DMS153 treated with DMSO at 0.1 percent for 48 hours (cell line): Measurements from ENCODE around the gene CDH4.

Source experiments
- DNase-seq: peaks from one replicate; lab custom pipeline; 2025; ENCODE audit not compliant: unreplicated experiment; lab: John Stamatoyannopoulos, UW

CDH4 gene

DNA sequence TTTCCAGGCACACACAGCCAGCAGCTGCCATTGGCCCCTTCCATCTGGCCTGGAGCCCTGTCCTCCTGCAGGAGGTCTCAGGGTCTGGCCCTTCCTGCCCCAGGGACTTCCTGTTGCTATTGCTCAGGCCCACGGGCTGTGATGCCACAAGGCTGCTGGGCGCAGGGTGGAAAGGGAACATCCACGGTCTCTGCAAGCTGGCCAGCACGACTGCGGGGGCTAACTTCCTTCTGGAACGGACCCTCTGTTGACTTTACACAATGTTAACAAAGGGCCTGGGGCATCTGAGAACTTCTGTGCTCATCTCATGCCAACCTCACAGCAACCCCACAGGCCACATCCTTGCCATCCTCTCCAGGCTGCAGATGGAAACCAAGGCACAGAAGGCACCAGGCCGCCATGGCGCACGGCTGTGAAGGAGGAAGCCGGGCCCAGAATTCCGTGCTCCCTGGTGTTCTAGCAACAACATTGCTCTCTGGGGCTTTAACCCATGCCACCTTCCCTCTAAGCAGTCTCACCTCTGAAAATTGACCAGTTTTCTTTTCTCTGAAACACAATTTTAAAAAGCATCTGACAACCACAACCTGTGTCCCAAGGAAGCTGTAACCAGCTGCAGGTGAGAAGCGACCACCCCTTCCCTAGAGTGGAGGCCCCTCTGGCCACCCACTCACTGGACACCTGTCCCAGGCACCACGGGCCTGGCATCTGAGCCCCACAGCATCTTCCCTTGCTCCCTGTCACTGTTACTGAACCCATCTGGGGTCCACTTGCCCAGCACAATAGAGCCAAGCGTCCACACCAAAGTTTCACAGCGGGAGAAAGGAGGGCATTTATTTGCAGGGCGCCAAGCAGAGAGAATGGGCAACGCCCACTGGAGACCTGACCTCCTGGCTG lies 261.3 kb downstream of the CDH4 start:
- DNase-seq = no peak

DNA sequence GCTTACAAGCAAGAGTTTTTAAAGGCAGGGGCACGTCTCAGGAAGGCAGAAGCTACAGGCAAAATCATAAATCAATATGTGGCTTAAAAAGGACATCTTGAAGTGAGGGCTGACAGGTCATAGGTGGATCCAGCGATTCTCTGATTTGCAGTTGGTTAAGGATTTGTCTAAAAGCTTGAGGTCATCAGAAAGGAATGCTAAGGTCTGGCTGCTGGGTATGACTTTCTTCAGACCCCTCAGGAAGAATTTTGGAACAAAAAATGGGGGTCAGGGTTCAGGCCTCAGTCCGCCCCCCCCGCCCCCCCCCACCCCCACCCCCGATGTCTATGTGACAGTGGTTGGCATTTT lies 261.9 kb downstream of the CDH4 start:
- no peak for DNase-seq

- no peak for DNase-seq
These were observed 262.3 kb downstream of the CDH4 start for GRCh38 chr20:61514396-61514795.

- no peak for DNase-seq
These were observed 262.9 kb downstream of the CDH4 start for GRCh38 chr20:61514805-61515505.

DNA sequence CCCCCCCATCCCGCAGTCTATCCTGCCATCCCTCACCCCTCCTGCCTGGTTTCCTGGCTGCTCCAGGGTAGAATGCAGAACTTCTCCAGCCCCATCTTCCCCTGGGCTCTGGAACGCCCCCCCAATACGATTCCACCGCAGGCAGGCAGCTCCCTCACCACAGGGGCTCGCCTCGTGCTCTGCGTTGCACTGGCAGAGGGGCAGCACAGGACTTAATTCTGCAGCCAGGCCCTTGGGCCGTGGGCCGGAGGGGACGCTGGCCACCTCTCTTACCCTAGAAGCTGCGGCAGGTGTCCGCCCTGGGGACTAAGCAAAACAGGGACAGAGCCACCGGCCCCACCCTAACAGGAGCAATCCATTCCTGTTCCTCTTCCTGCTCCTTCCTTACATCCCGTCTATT lies 263.9 kb downstream of the CDH4 start:
- no peak for DNase-seq

DNA sequence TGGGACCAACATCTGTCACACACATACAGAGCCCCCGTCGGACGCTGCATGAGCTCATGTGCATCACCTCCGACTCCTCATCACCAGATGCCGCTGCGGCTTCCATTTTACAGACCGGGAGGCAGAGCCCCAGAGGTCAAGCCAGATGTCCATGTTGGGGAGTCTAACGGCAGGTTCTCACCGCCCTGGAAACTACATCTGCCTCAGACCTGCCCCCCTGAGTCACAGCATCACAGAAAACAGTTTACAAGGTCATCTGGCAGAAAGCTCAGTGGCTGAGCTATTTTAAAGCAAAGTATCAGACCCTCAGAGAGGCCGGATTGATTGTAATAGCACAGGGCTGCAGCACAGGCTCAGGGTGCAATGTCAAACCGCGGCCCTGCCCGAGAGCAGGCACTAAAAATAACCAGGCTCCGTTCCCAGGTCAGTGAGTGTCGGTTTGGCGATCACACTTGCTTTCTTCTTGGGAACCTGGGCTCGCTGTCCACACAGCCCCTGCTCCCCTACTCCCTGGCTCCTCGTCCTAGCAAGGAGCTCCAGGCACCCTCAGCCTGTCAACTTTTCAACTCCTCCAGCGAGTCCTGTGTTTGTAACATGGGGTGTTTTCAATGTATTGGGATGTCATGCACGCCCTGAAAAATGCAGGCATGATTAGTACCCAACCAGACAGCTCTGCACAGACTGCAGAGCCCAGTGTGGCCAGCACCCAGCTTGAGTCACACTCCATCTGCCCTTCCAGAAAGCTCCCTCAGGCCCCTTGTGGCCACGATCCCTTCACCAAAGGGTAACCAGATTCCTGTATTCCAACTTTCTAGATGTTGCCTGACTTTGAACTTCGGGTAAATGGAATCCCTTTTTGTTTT lies 264.5 kb downstream of the CDH4 start:
- no peak for DNase-seq

- no peak for DNase-seq
These were observed 265.4 kb downstream of the CDH4 start for GRCh38 chr20:61517419-61517818.

- DNase-seq = no peak
These were observed 266.4 kb downstream of the CDH4 start for GRCh38 chr20:61518424-61518951.

DNA sequence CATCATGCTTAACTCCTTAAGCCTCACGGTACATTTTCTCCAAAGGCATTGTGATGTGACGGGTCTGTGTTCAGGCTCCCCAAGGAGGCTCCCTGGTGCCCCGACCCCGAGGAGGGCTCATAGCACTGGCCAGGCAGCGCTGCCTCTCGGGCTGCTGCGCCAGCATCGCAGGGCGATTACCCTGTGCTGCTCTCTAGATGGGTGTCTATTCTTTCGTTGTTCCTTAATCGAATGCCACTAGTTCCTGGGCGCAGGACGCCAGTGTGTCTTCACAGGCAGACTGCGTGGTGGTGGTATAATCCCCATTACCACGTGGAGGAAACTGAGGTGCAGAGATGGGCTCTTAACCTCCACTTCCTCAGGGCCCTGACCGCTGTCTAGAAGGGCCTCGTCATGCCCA lies 267.4 kb downstream of the CDH4 start:
- no peak for DNase-seq

DNA sequence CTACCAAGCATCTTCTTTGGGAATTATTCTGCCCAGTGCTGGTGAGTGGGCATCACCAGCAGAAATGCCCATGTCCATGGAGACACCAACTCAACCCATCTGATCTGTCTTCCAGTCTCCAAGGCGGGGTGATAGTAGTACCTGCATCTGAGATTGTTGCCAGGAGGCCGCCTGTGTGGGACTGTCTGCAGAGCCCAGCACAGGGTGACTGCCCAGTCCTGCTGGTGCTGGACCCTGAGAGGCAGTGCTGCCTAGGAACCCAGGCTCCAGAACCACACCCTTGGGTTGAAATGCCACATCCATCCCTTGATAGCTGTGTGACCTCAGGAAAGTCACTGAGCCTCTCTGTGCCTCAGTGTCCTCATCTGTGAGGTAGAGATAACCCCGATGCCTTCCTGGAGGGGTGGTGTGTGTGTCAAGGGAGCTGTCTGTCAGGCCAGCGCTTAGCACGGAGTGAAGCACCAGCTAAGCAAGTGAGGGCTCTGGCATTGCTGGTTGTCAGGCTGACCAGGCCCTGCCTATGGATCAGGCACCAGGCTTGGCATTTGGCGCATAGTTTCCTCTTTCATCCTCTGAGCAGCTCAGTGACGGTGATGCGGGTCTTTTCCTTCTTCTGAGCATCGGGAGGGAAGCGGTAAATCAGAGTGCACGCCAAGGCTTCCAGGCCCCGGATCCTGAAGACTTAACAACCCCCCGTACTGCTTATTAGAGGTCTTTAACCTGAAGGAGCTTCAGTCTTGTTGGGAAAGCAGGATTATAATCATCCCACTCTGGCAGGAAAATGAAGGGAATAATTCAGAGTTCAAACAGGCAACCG lies 268.2 kb downstream of the CDH4 start:
- no peak for DNase-seq

- DNase-seq = no peak
These were observed 268.9 kb downstream of the CDH4 start for GRCh38 chr20:61520893-61521460.

GRCh38 chr20:61521687-61522420 lies 269.8 kb downstream of the CDH4 start:
- DNase-seq = no peak

DNA sequence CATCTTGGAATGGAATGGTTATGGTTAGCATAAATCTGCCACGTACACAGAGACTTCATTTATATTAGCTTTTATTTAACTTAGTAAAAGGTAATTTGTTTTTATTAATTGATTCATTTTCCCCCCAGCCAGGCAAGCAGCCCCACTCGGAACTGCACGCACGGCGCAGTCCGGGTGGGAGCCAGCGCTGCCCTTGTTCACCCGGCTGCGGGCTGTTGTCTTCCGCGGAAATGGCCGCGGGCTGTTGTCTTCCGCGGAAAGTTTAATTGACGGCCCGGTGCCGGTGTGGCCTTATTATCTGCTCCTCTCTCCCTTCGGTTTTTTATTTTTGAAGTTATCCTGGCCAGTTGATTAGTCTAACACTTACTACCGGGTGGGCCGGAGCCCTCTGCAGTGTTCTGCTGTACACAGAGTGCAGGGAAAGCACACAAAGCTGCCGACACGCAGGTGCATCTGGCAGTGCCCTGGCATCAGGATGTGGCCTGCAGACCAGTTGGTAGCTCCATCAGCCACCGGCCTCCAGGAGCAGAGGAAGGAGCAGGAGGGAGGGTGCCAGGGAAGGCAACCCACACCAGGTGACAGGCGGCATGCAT lies 270.5 kb downstream of the CDH4 start:
- no peak for DNase-seq

DNA sequence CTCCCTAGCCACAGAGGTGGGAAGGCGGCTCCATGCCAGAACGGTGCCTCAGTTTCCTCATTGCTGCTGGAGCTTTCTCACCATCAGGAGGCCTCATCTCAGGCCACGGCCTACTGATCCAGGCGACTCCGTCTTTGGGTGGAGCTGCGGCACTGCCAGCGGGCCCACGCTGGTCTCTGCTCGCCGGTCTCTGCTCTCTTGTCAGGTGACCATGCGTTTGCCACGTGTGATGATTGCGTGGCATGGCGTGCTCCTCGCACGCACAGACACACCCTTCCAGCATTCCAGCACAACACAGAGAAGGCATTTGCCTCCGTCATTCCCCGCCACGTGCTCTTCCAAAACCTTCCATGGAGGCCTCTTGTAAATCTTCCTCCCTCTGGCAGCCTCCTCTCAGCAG lies 271.1 kb downstream of the CDH4 start:
- no peak for DNase-seq

GRCh38 chr20:61524951-61525666 lies 273.0 kb downstream of the CDH4 start:
- no peak for DNase-seq

DNA sequence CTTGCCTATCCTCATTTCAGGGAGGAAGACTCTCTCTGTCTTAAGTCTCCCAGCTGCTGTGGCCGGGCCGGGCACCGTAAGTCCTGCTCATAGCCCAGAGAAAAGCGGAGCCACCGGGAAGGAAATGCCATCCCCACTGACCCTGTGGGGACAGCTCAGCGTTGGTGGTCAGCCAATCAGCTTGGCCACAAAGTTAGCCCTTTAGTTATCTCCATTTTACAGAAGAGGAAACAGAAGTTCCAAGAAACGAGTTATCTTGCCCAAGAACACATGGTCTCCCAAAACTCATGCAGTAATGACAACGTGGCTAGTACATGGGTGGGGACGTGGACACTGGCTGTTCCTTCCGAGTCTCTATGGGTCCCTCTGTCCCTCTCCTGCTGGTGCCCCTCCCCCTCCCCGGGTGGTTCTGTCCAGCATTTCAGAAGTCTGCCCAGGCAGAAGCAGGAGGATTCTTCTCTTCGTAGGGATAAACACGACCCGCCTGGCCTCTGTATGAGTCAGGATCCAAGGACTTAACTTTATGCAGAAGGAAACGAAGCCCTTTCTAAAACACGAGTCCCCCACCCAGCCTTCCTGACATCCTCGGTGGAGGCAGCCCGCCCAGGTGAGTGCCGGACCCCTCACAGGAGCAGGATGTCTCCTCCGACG lies 273.8 kb downstream of the CDH4 start:
- no peak for DNase-seq

DNA sequence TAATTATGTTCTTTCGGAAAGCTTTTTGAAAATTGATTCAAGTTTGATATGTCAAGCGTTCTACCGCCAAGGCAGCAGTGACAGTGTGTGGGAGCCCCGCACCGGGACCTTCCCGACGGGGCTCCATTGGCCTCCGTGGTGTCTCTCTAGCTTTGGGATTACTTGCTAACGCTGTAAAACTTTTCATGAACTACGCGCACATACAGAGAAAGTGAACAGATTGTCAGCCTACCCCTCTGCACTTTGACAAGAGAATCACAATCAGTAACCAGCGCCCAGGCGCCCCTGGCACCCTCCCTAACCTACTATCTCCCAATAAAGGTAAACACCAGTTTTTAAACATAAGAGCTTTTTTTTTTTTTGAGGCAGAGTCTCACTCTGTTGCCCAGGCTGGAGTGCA lies 274.8 kb downstream of the CDH4 start:
- DNase-seq = no peak

DNA sequence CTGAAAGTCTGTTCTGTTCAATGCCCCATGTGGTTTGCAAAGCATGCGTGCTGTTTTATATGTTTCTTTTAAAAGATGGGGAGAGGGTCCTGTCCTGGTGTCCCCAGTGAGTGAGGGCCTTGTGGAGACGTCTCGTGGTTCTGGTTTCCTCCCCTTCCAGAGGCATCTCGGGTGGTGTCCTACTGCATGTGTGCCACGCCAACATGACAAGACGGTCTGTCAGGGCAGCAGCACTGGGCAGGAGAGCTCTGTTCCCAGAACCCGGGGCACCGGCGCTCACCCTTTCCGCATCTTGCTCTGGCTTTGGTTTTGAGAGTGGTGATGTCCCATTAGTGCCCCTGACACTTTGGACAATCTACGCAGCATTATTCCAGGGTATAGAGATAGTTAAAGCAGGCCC lies 275.6 kb downstream of the CDH4 start:
- no peak for DNase-seq
